HUES6 (cell line): ENCODE data around the gene MCTP1.

ENCODE experiments used
- H3K27ac ChIP-seq: 2 replicates; pipeline ENCODE4 v1.7.0; 2013; ENCODE audit warnings: low read depth, mild to moderate bottlenecking, low read length, inconsistent platforms
- H3K27me3 ChIP-seq: 2 replicates; pipeline ENCODE4 v1.6.1; 2013; ENCODE audit warnings: low read length; ENCODE audit not compliant: control insufficient read depth, insufficient read depth
- H3K36me3 ChIP-seq: 2 replicates; pipeline ENCODE4 v1.6.1; 2013; ENCODE audit warnings: low read length; ENCODE audit not compliant: control insufficient read depth, insufficient read depth
- H3K4me1 ChIP-seq: 2 replicates; pipeline ENCODE4 v1.6.1; 2013; ENCODE audit warnings: low read length; ENCODE audit not compliant: control insufficient read depth, insufficient read depth
- H3K4me3 ChIP-seq: 2 replicates; pipeline ENCODE4 v1.5.1; 2013; ENCODE audit warnings: low read depth, low read length
- H3K9ac ChIP-seq: one replicate; pipeline ENCODE4 v1.6.1; 2013; ENCODE audit warnings: mild to moderate bottlenecking, low read length
- H3K9me3 ChIP-seq: 2 replicates; pipeline ENCODE4 v1.6.1; 2013; ENCODE audit warnings: low read depth, low read length; ENCODE audit not compliant: control insufficient read depth, insufficient read depth

Gene MCTP1

DNA sequence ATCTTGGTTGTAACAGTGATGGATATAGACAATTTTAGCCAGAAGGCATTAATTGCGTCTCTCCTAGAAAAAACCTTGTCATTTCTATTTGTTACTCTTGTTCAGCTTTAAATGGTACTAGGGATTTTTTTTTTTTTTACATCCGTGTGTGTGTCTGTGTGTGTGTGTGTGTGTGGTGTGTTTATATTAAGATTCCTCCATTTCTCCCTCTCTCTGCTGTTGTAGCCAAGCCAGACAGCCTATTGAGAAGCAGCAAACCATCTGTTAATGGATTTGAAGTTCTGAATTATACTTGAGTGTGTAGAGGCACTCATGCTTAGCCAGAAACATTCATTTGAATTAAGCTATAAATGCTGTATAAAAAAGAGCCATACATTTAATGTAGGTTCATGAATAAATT, 594.1 kb downstream of the MCTP1 start:
- H3K9ac ChIP-seq, result no peak overlapping the region
- no peak overlapping the region for H3K27ac ChIP-seq
- no peaks in the 10 kb centered on the region for H3K27me3 ChIP-seq
- H3K36me3 ChIP-seq, result peaks cover 36% of the 10 kb centered on the region
- H3K9me3 ChIP-seq, result no peaks in the 10 kb centered on the region
- peaks cover 3% of the 10 kb centered on the region; the same call in 1 of the 2 replicates for H3K4me1 ChIP-seq
- H3K4me3 ChIP-seq, result no peak overlapping the region

DNA sequence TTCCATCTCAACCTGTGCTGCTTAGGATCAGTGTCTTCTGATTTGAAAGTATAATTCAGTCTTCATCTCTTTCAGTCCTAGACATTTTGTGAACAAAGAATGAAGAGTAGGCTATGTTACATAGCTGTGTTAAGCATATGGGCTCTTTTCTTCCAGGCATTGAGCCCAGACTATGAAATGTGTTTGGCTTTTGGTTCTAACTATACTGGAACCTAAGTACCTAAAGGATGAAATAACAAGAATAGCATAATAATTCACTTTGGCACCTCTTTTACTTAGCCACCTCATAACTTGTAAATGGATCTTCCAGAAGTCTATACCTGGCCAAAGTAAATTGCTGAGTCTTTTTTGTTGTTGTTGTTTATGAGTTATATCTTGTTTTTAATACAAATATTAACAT, 595.0 kb downstream of the MCTP1 start:
- no peaks in the 10 kb centered on the region for H3K27me3 ChIP-seq
- no peaks in the 10 kb centered on the region for H3K9me3 ChIP-seq
- H3K9ac ChIP-seq, result no peak overlapping the region
- peaks cover 3% of the 10 kb centered on the region; the same call in 1 of the 2 replicates for H3K4me1 ChIP-seq
- H3K36me3 ChIP-seq, result peaks cover 32% of the 10 kb centered on the region
- no peak overlapping the region for H3K4me3 ChIP-seq
- no peak overlapping the region for H3K27ac ChIP-seq

DNA sequence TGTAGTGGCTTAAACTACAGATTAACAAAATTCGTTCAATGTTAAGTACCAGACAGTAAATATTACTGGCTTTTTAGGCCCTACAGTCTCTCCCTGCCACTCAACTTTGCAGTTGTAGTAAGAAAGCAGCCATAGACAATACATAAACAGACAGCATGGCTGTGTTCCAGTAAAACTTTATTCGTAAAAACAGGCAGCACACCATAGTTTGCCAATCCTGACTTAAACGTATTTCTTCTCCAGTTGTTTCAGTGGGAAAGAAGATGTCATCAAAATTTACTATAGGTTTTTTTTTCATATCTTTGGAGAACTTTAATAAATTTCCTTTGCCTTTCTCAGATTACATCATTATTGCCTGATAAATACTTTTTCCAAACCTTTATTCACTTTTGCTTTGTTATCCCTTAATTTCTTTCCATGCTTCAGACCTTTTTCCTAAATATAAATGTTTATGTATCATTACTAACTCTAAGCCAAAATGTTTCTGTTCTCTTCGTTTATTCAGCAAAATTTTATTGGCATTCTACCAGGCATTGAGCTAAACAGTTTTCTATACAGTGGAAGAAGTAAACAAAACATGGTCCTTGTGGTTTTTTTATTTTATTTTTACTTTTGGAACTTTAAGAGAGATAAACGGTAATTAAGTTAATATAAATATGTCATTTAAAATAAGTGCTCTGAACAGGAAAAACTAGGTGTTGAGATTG, 601.9 kb downstream of the MCTP1 start:
- H3K27ac ChIP-seq, result no peak overlapping the region
- no peaks in the 10 kb centered on the region for H3K27me3 ChIP-seq
- peaks cover 17% of the 10 kb centered on the region for H3K36me3 ChIP-seq
- no peak overlapping the region for H3K4me3 ChIP-seq
- no peaks in the 10 kb centered on the region for H3K4me1 ChIP-seq
- H3K9ac ChIP-seq, result no peak overlapping the region
- H3K9me3 ChIP-seq, result no peaks in the 10 kb centered on the region

DNA sequence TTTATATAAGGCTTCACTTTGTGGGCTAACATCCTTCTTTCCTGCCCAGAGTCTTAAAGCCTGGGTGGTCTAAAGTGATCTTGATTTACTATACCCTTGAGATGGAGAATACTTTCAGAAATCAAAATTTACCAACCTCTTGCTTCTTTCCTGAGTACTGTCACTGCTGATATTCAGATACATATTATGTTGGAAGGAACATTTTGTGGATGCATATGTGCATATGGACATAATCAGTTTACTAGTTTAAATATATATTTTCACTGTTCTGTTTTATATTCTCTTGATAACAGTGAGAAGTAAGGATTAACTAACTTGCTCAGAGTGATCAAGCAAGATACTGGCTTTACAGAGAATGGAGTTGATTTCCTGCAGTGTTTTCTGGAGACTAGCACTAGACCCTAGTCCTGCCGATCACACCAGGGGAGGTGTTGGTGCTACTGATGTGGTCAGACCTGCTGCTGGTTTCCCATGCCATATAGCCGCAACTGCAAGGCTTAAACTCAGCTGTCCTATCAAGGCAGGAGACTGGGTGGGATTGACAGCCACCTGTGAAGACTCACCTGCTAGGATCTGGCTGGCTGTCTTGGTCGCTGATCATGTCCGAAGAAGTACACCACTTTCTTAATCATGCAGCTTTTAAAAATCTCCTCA, 608.8 kb downstream of the MCTP1 start:
- no peaks in the 10 kb centered on the region for H3K27me3 ChIP-seq
- no peak overlapping the region for H3K9ac ChIP-seq
- H3K4me3 ChIP-seq, result no peak overlapping the region
- H3K9me3 ChIP-seq, result no peaks in the 10 kb centered on the region
- H3K4me1 ChIP-seq, result no peaks in the 10 kb centered on the region
- H3K27ac ChIP-seq, result no peak overlapping the region
- peaks cover 11% of the 10 kb centered on the region for H3K36me3 ChIP-seq

DNA sequence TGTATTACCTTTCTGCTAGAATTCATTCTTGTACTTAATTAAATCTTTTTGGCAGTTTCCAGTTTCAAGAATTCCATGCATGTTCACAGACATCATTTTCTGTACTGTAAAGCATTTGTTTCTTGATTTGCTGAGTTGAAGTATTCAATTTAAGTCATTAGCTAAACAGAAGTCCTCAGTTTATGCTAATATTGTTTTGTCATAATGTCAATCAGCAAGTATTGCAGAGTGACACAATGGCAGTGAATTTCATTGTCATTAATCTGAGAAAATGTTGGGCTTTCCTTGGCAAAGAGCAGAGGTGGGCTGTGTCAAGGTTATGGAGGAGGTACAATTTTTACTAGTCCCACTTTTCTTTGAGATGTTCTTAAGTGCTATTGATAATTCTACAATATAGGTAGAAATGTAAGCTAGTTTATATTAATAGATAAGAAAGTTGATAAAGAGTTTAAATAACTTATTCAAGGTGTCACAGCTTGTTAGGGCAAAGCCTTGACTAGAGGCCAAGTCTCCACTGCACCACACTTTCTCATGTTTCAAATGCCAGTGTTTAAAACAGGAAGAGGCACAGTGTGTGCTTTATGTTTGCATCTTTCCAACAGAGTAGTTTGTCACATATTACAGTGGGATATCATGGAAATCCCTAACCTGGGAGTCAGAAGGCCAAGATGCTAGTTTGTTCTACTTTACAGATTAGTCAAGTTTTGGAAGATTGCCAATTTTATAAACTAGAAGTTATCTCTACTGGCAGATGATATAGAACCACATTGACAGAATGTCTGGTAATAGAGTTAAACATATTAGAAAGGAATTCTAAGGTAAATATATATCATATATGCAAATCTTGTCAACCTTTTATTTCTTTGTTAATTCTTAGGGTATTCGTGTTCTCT, 610.2 kb downstream of the MCTP1 start:
- Histone ChIP-seq H3K4me3 (no peak overlapping the region), H3K9ac (no peak overlapping the region), H3K9me3 (no peaks in the 10 kb centered on the region), H3K27me3 (no peaks in the 10 kb centered on the region), H3K36me3 (peaks cover 7% of the 10 kb centered on the region), H3K27ac (no peak overlapping the region), H3K4me1 (no peaks in the 10 kb centered on the region)

DNA sequence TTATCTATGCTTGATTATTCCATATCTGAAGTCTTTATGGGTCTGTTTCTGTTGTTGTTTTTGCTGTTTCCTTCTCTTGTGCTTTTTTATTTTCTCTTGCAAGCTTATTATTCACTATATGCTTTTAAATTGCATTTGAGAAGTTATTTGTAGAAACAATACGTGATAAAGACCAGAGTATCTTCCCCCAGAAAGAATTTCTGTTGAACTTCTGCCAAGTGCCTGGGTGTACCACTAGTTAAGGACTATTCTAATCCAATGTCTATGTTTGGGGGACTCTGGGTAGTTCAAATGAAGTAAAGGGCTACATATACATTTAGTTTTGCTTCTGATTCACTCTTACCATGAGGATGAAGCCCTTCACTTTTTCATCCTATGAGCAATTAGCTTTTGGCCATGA, 612.1 kb downstream of the MCTP1 start:
- Histone ChIP-seq H3K4me1 (no peaks in the 10 kb centered on the region), H3K27me3 (no peaks in the 10 kb centered on the region), H3K9me3 (no peaks in the 10 kb centered on the region), H3K4me3 (no peak overlapping the region), H3K27ac (no peak overlapping the region), H3K9ac (no peak overlapping the region), H3K36me3 (peaks cover 7% of the 10 kb centered on the region)

DNA sequence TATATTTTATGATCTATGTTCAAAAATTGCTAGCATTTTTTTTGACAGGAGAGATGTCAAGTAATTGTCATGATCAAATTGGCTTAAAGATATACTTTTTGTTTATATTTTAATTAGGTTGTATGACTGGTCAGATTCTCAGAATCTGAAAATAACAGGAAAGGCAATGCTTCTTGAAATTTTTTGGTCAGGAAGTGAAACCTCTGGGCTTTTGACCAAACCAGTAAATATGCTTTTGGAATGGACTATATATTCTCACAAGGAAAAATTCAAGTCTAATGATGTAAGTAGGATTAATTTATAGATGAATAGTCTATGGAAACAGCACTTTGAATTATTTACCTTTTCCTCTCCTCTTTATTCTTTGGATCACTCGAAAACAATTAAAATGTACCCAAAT, 614.2 kb downstream of the MCTP1 start:
- Histone ChIP-seq H3K36me3 (peaks cover 2% of the 10 kb centered on the region), H3K9ac (no peak overlapping the region), H3K9me3 (no peaks in the 10 kb centered on the region), H3K27me3 (no peaks in the 10 kb centered on the region), H3K27ac (no peak overlapping the region), H3K4me1 (no peaks in the 10 kb centered on the region), H3K4me3 (no peak overlapping the region)

DNA sequence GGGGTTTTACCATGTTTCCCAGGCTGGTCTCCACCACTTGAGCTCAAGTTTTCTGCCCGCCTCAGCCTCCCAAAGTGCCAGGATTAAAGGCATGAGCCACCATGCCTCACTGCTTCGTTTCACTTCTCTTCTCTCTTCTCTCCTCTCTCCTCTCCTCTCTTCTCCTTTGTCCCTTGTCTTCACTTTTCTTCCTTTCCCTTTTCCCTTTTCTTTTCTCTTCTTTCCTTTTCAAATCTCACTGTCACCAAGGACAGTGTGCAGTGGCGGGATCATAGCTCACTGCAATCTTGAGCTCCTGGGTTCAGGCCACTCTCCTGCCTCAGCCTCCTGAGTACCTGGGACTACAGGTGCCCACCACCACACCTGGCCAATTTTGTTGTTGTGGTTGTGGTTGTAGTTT, 617.0 kb downstream of the MCTP1 start:
- Histone ChIP-seq H3K4me3 (no peak overlapping the region), H3K27ac (no peak overlapping the region), H3K36me3 (peaks cover 20% of the 10 kb centered on the region), H3K4me1 (no peaks in the 10 kb centered on the region), H3K9me3 (no peaks in the 10 kb centered on the region), H3K27me3 (no peaks in the 10 kb centered on the region), H3K9ac (no peak overlapping the region)

DNA sequence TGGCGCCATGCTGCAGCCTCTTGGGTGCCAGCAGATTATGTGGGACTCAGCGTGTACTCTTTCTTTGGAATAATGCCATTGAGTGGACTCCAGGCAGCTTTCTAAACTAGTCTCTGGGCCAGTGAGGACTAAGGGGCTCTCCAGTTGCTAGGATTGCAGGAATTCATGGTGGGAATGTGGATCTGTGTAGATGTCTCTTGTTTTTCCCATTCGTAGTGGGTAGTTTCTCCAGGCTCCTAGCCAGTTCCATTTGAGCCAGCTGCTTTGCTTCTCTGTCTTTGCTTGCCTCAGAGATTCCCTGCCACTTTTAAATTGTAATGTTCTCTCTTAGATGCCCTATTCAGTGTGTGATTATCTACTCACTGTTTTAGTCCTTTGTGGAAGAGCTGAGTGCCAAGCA, 623.8 kb downstream of the MCTP1 start:
- Histone ChIP-seq H3K27me3 (no peaks in the 10 kb centered on the region), H3K9ac (no peak overlapping the region), H3K4me1 (no peaks in the 10 kb centered on the region), H3K9me3 (peaks cover 11% of the 10 kb centered on the region; the same call in 1 of the 2 replicates), H3K36me3 (peaks cover 47% of the 10 kb centered on the region), H3K27ac (no peak overlapping the region), H3K4me3 (no peak overlapping the region)

DNA sequence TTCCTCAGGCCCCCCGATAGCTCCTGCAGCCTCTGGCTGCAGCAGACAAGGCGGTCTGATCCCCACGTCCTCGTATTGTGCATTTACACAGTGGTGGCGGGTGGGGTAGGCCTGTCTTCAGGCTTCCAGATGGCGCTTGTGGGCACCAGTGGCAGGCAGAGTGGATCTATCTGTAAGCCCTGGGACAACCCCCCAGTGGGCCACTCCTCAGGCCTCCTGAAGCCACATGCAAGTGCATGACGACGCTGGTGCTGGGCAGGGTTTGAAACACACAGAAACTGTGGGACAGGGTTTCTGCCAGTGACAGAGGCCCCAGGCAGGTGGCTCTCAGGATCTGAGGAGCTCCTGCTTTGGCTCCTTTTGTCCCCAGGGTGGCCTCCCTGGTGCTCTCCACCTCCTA, 624.4 kb downstream of the MCTP1 start:
- peaks cover 49% of the 10 kb centered on the region for H3K36me3 ChIP-seq

DNA sequence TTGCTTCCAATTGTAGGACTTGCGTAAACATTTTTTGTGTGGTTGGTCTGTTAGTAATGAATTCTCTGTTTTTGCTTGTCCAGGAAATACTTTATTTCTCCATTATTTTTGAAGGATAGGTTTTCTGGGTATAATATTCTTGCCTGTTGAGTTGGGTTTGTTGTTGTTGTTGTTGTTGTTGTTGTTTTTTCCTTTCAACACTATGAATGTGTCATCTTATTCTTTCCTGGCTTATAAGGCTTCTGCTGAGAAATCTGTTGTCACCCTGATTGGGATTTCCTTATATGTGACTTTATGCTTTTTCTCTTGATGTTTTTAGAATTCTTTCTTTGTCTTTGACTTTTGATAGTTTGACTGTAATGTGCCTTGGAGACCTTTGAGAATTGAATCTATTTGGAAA, 626.6 kb downstream of the MCTP1 start:
- Histone ChIP-seq H3K27ac (no peak overlapping the region), H3K4me3 (no peak overlapping the region), H3K4me1 (no peaks in the 10 kb centered on the region), H3K36me3 (peaks cover 50% of the 10 kb centered on the region), H3K9me3 (peaks cover 22% of the 10 kb centered on the region; the same call in 1 of the 2 replicates), H3K27me3 (no peaks in the 10 kb centered on the region), H3K9ac (no peak overlapping the region)

More for the DNA sequence above, 624.4 kb downstream of the MCTP1 start:
- H3K4me3 ChIP-seq, result no peak overlapping the region
- no peak overlapping the region for H3K27ac ChIP-seq
- no peaks in the 10 kb centered on the region for H3K27me3 ChIP-seq
- H3K9me3 ChIP-seq, result peaks cover 15% of the 10 kb centered on the region; the same call in 1 of the 2 replicates
- no peaks in the 10 kb centered on the region for H3K4me1 ChIP-seq
- no peak overlapping the region for H3K9ac ChIP-seq
